ENCODE measurements around the gene KCNT1.

DNA sequence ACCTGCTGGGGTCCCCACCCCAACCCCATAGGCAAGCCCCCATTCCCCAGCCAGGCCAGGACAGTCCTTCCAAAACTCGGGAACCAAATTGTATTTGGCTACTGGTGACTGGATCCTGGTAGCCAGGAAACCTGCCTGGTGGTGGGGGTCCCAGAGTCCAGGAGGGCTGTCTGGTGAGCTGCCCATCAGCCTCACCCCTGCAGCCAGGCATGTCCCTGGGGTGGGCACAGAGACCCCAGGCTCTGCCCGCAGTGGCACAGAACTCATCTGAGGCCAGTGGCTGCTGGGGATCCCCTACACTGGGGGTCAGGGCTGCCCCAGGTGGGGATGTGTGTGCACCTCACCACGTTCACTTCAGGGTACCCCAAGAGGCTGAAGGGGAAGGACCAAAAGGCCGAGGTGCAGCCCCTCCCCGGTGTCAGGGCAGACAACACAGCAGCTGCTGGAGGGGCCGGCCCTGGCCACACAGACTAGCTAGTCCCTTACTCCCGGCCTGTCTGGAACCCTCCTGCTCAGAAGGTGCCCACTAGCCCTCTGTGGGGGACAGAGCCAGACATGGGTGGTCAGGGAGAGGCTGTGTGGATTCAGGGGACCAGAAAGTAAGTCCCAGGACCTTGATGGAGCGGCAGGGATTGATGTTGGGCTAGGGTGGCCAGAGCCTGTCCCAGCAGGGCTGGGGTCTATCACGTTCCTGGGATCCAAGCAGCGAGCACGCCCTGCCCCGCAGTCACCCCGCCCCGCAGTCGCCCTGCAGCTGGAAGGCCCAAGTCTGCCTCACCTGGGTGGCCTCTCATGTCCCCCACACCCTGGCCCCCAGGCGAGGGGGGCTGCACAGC lies 91.5 kb downstream of the KCNT1 start:
- no peak for TF ChIP-seq POLR2A (IDR thresholded peaks at IDR 0.05)
- TF ChIP-seq, protein P1, sequence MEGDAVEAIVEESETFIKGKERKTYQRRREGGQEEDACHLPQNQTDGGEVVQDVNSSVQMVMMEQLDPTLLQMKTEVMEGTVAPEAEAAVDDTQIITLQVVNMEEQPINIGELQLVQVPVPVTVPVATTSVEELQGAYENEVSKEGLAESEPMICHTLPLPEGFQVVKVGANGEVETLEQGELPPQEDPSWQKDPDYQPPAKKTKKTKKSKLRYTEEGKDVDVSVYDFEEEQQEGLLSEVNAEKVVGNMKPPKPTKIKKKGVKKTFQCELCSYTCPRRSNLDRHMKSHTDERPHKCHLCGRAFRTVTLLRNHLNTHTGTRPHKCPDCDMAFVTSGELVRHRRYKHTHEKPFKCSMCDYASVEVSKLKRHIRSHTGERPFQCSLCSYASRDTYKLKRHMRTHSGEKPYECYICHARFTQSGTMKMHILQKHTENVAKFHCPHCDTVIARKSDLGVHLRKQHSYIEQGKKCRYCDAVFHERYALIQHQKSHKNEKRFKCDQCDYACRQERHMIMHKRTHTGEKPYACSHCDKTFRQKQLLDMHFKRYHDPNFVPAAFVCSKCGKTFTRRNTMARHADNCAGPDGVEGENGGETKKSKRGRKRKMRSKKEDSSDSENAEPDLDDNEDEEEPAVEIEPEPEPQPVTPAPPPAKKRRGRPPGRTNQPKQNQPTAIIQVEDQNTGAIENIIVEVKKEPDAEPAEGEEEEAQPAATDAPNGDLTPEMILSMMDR (IDR thresholded peaks at IDR 0.05), result no peak

All from vagina (tissue), 2 donors.